ENCODE results near the gene C17orf67.
"Not testable (repeated sequence)": the region's sequence is repeated elsewhere in the genome, so short reads cannot be mapped to it uniquely, and the experiment has no call there.

C17orf67 gene

GRCh38 chr17:56779322-56779721 lies 54.4 kb downstream of the C17orf67 start:
- DNase-seq (ENCODE audit: insufficient read length, low spot score) (no peak), FAIRE-seq (no peak)

DNA sequence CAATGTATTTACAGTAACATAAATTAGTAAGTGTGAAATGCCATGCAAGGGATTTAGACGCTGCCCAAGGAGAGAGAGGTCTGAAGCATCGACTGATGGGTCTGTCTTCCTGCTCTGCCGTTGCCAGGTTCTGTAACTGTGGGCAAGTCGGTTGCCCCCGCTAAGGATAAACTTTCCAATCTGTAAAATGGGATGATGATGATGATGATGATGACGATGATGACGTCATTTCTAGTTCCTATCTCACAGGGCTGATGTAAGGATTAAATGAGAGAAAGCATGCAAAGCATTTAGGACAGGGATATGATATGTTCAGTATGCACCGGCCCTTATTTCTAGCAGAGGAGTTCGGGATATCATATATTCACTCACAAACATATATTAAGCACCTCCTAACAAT lies 54.8 kb downstream of the C17orf67 start:
- no peak for DNase-seq (ENCODE audit: insufficient read length, low spot score)
- FAIRE-seq, result no peak

- no peak for FAIRE-seq
These were observed 55.9 kb downstream of the C17orf67 start for GRCh38 chr17:56777859-56778258.

GRCh38 chr17:56774650-56775049 lies 59.1 kb downstream of the C17orf67 start:
- DNase-seq (ENCODE audit: insufficient read length, low spot score) (no peak), FAIRE-seq (no peak)

More at GRCh38 chr17:56777859-56778258, 55.9 kb downstream of the C17orf67 start:
- no peak for DNase-seq (ENCODE audit: insufficient read length, low spot score)

DNA sequence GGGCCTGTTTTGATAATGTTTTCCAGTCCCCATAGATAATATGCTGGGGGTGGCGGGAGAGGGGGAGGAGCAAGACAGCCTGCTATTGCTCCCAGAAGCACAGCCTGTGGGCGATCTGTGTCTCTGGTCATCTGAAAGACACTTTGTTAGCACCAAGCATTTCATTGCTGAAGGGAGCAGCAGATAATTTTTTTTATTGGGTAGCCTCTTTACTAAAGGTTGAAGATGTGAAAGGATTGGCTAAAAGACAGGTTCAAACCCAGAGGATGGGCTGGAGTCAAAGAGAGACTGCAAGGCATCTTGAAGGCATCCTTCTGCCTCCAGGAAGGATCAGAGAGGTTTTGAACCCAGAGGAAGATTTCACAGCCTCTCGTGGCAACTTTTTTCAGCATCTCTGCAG lies 60.6 kb downstream of the C17orf67 start:
- no peak for DNase-seq (ENCODE audit: insufficient read length, low spot score)
- FAIRE-seq, result no peak

DNA sequence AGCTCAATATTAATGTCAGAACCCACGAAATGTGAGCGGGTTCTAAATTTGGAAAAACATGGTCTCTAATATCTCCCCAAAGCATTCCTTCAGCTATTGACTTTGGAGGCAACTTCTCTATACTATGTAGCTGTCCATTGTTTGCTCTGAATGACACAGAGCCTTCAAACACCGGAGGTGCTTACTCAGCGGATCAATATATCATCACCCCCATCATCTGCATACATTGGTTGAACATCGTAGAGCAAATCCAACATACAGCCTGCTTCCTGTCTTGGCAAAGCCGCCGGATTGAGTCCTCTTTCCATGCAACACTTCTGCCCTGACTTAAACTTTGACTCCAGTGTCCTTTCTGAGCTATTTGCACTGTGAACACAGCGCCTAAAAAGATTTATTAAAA lies 61.3 kb downstream of the C17orf67 start:
- FAIRE-seq, result no peak
- no peak for DNase-seq (ENCODE audit: insufficient read length, low spot score)

DNA sequence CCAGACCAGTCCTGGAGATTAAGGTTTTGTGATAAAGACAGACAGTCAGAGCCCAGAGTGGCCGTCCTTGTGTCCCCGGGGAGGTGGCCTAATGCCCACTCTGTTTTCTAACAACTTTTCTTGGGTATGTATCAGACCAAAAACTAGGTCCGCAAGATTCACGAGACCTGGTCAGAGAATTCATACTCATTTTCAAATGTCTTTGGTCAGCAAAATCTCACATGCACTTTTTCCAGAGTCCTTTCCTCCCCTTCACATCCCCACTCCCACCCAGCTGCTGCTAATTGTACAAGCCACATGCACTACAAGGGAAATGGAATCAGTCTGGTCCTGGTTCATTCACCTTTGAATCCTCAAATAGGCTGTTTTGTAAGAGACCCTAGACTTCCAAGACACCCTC lies 61.7 kb downstream of the C17orf67 start:
- FAIRE-seq (no peak), DNase-seq (ENCODE audit: insufficient read length, low spot score) (no peak)

DNA sequence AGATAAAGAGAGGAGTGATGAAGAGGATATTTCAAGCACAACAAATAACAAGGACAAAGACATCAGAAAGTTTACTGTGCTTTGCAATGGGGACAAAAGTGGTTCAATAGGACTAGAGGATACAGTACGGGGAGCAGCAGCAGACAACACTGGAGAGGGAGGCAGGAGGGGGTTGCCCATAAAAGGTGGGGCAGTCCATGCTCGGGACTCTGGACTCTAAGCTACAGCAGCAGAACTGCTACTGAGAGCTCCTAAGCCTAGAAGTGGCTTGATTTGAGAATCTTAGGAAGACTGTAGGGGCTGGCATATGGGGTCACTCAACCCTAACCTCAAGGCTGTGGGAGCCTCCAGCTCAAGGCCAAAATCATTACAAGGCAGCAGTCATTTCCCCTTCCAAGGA lies 62.2 kb downstream of the C17orf67 start:
- no peak for FAIRE-seq
- DNase-seq (ENCODE audit: insufficient read length, low spot score), result no peak

DNA sequence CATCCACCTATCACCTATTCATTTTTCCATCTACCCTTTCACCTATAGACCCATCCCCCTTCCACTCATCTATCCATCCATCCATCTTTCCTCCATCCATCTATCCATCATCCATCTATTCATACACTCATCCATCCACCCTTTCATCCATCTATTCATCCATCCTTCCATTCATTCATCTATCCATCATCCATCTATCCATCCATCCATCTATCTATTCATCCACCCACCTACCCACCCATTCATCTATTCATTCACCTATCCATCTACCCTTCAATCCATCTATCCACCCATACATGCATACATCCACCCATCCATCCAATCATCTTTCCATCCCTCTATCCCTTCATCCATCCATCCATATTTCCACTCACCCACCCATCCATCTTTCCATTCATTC lies 63.3 kb downstream of the C17orf67 start:
- no peak for DNase-seq (ENCODE audit: insufficient read length, low spot score)
- no peak for FAIRE-seq

DNA sequence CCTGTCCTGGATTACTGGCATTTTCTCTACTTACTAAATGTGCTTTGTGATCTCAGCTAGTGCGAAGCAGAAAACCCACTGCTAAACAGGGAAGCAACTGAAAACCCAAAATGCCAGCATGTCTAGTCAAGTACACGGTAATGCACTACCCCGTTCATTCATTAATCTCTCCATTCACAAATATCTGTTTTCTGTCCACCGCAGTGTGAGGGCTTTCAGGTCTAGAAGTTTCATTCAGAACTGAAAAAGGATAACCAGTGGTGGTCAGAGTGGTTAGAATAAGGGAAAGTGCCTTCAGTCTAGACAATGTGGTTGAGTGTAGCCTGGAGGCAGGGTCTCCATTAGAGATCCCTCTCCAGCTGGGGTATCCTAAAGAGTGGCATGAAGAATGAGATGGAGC lies 68.3 kb downstream of the C17orf67 start:
- no peak for FAIRE-seq

DNA sequence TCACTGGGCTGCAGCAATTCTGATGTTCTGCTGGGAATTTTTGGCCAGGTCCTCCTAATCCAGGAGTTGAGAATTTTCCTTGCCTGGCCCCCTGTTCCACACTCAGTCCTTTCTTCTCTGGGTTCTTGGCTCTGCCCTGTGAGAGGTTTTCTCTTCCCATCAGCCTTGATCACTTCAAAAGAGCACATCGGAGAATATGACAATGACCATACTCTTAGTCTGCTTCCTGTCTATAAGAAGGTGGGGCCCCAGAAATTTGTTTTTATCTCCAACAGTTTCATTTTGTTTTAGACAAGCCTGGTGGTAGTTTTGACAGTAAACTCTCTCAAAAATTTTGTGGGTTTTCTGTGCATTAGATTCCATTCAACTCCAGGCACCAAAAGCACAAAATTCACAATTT lies 70.7 kb downstream of the C17orf67 start:
- FAIRE-seq (no peak), DNase-seq (ENCODE audit: insufficient read length, low spot score) (no peak)

More for the DNA sequence above, 68.3 kb downstream of the C17orf67 start:
- DNase-seq (ENCODE audit: insufficient read length, low spot score), result no peak

DNA sequence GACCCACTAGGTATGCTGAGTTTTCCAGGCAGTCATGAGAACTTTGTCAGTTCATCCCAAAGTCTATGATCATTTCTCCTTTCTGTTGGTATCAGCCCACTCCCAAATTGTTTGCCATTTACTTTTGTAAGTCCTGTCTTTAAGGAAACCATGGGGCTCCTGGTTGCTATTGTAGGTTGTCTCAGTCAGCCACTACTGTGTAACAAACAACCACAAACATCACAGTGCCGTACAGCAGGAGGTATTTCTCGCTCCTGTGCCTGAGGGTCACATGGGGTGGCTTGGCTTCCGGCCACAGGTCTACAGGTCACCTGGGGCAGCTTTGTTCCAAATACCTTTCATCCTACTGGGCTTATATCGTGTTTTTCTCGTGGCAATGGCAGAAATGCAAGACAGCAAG lies 71.6 kb downstream of the C17orf67 start:
- FAIRE-seq (no peak), DNase-seq (ENCODE audit: insufficient read length, low spot score) (no peak)

GRCh38 chr17:56761387-56761786 lies 72.3 kb downstream of the C17orf67 start:
- DNase-seq (ENCODE audit: insufficient read length, low spot score) (no peak), FAIRE-seq (no peak)

DNA sequence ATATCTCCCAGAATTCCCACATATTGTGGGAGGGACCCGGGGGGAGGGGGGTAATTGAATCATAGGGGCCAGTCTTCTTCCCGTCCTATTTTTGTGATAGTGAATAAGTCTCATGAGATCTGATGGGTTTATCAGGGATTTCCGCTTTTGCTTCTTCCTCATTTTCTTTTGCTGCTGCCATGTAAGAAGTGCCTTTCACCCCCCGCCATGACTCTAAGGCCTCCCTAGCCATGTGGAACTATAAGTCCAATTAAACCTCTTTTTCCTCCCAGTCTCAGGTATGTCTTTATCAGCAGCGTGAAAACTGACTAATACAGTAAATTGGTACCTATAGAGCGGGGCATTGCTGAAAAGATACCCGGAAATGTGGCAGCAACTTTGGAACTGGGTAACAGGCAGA lies 76.1 kb downstream of the C17orf67 start:
- DNase-seq (ENCODE audit: insufficient read length, low spot score); FAIRE-seq: not testable (repeated sequence)

DNA sequence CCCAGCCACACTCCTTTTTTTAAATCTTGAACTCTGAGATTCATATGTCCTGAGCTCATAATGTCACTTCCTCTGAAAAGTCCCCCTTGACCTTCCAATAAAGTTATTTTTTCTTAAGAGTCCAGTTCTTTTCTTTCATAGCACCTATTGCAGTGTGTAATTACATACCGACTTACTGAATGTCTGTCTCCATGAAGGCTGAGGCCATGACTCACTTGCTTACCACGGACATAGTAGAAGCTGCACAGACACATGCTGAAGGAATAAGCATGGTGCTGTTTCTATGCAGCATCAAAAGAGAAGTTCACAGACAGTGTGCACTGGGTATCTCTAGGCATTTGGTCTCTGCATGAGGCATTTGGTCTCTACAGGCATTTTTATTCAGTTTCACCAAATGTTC lies 77.2 kb downstream of the C17orf67 start:
- FAIRE-seq (no peak), DNase-seq (ENCODE audit: insufficient read length, low spot score) (no peak)

DNA sequence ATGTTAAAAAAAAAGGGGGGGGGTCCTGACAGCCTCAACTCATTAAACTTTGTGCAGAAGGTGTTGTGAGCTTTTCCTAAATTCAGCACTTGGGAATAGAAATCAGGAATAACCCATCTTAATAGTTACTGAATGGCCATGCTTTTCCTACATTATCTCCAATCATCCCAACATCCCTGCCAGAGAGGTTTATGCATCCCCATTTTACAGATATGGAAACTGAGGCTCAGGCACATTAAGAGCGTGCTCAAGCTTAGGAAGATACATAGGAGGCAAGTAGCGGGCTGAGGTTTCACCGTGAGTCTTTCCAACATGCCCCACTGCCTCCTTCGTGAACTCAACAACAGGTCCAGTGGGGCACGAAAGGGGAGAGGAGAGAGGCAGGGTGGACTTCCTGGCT lies 78.4 kb downstream of the C17orf67 start:
- DNase-seq (ENCODE audit: insufficient read length, low spot score) (no peak), FAIRE-seq (no peak)

GRCh38 chr17:56754523-56755208 lies 79.1 kb downstream of the C17orf67 start:
- FAIRE-seq (no peak), DNase-seq (ENCODE audit: insufficient read length, low spot score) (no peak)

- FAIRE-seq, result no peak
- DNase-seq (ENCODE audit: insufficient read length, low spot score), result no peak
These were observed 81.4 kb downstream of the C17orf67 start for GRCh38 chr17:56752263-56752836.

DNA sequence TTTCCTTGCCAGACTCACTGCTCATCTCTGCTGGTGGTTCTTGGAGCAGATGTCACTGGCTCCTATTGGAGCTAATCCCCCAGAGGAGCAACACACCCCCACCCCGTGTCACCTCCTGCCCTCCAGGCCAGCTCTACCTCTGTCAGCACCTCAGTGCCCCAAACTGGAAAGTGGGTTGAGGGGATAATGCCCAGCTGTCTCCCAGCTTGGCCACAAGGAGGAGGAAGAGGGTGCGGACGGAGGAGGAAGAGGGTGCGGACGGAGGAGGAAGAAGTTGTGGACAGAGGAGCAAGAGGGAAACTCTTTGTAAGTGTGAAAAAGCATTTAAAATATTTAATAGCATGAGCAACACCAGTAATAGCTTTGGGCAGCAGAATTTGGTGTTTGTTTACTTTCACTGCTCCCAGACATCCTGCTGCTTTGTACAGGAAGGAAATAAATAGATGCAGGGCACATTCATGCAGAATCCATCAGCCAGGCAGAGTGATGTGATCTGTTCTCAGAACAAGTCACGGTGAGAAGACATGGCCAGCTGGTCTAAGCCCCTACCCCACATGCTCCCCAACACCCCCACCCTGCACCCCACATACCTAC lies 82.5 kb downstream of the C17orf67 start:
- FAIRE-seq, result no peak
- DNase-seq (ENCODE audit: insufficient read length, low spot score), result no peak

DNA sequence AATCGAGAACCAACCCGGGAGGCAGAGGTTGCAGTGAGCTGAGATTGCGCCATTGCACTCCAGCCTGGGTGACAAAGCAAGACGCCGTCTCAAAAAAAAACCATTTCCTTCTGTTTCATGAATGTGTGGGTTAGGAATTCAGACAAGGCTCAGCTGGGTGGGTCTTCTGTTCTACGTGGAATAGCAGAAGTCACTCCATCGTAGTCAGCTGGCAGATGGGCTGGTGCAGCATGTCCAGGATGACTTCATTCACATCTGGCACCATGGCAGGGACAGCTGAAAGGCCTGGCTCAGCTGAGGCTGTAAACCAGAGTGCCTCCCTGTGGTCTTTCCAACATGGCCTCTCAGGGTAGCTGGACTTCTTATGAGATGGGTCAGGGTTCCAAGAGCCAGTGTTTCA lies 89.0 kb downstream of the C17orf67 start:
- DNase-seq (ENCODE audit: insufficient read length, low spot score) (no peak), FAIRE-seq (no peak)

- FAIRE-seq, result no peak
- no peak for DNase-seq (ENCODE audit: insufficient read length, low spot score)
These were observed 91.1 kb downstream of the C17orf67 start for GRCh38 chr17:56742601-56743000.
